H1 (cell line): ENCODE measurements around the gene PCDH19. TPM values are rescaled to one million over a fixed set of nuclear protein-coding genes. Genes with fewer than 3 reads are reported as not detected.

Experiments
- CTCF ChIA-PET: fragments of 300-600 bp; sonication (Branson Sonifier 250); formaldehyde crosslinking; loops from one replicate; lab custom pipeline; 2021; ENCODE audit not compliant: partially characterized antibody; lab: Charles Lee
- POLR2A ChIA-PET: fragments of 300-600 bp; sonication (Branson Sonifier 250); formaldehyde crosslinking; loops from one replicate; lab custom pipeline; 2021; ENCODE audit warnings: inconsistent platforms; ENCODE audit not compliant: partially characterized antibody; lab: Charles Lee
- DNase-seq, 2 experiments: peaks; one replicate each; pipeline versions ENCODE4 v3.0.0 to v3.0.0-alpha.2; 2010 to 2022; ENCODE audit warnings: low spot score in 2 of 2, low read depth in 1 of 2, mixed read lengths in 1 of 2
- FAIRE-seq: peaks from 2 replicates; lab custom pipeline; 2011; peaks lifted over from hg19 to GRCh38; lab: Jason Lieb, UNC
- H2AFZ ChIP-seq: 2 replicates; pipeline ENCODE4 v1.8.1; 2012; ENCODE audit warnings: low read length, inconsistent platforms
- H2AK5ac ChIP-seq: 2 replicates; pipeline ENCODE4 v1.6.1; 2013; ENCODE audit warnings: low read depth, low read length
- H2BK120ac ChIP-seq: replicated peaks from 2 replicates; pipeline ENCODE3; 2013; ENCODE audit warnings: low read depth, low read length, inconsistent platforms
- H2BK12ac ChIP-seq: 2 replicates; pipeline ENCODE4 v1.6.1; 2013; ENCODE audit warnings: low read depth, low read length
- H2BK15ac ChIP-seq: 2 replicates; pipeline ENCODE4 v1.6.1; 2013; ENCODE audit warnings: low read length
- H2BK20ac ChIP-seq: 2 replicates; pipeline ENCODE4 v1.6.1; 2013; ENCODE audit warnings: low read length
- H2BK5ac ChIP-seq: 2 replicates; pipeline ENCODE4 v1.6.1; 2013; ENCODE audit warnings: low read depth, low read length
- H3K14ac ChIP-seq: 2 replicates; pipeline ENCODE4 v1.6.1; 2013; ENCODE audit warnings: inconsistent platforms; ENCODE audit not compliant: insufficient read length
- H3K18ac ChIP-seq: 2 replicates; pipeline ENCODE4 v1.6.1; 2013; ENCODE audit warnings: low read length; ENCODE audit errors: extremely low read depth
- H3K23ac ChIP-seq: 2 replicates; pipeline ENCODE4 v1.6.1; 2013; ENCODE audit warnings: inconsistent platforms; ENCODE audit not compliant: insufficient read length
- H3K23me2 ChIP-seq: 2 replicates; pipeline ENCODE4 v1.6.1; 2013; ENCODE audit warnings: low read depth, low read length
- H3K27ac ChIP-seq: 2 replicates; pipeline ENCODE4 v1.6.1; 2011; ENCODE audit warnings: low read depth, low read length, inconsistent platforms
- H3K27me3 ChIP-seq, 4 experiments: replicated peaks in 1 of 4; 1 replicate in 1 of 4; 2 replicates in 3 of 4; pipeline versions ENCODE4 v1.6.1 to v1.8.1; 2011 to 2013; ENCODE audit warnings: low read length in 3 of 4, mild to moderate bottlenecking in 3 of 4, inconsistent platforms in 2 of 4, mixed read lengths in 2 of 4, moderate library complexity in 1 of 4; ENCODE audit not compliant: control insufficient read depth in 3 of 4, insufficient read depth in 3 of 4; ENCODE audit errors: extremely low read depth in 1 of 4
- H3K36me3 ChIP-seq, 4 experiments: 2 replicates each; pipeline versions ENCODE4 v1.6.1 to v1.8.1; 2011 to 2013; ENCODE audit warnings: mild to moderate bottlenecking in 4 of 4, low read length in 3 of 4, moderate library complexity in 2 of 4, control low read depth in 1 of 4, inconsistent platforms in 1 of 4; ENCODE audit not compliant: insufficient read depth in 4 of 4, control insufficient read depth in 2 of 4
- H3K4ac ChIP-seq: replicated peaks from 2 replicates; pipeline ENCODE3; 2013; ENCODE audit warnings: low read length, low read depth, mixed read lengths, inconsistent platforms; ENCODE audit not compliant: insufficient read length
- H3K4me1 ChIP-seq, 4 experiments: replicated peaks in 1 of 4; 1 replicate in 1 of 4; 2 replicates in 3 of 4; pipeline versions ENCODE4 v1.6.1 to v1.8.1; 2011 to 2013; ENCODE audit warnings: low read length in 3 of 4, inconsistent platforms in 2 of 4, mixed read lengths in 1 of 4; ENCODE audit not compliant: insufficient read depth in 4 of 4, control insufficient read depth in 3 of 4
- H3K4me2 ChIP-seq, 2 experiments: 2 replicates each; pipeline versions ENCODE4 v1.6.1 to v1.8.1; 2011 to 2013; ENCODE audit warnings: low read depth in 2 of 2, low read length in 2 of 2, control low read depth in 1 of 2, inconsistent platforms in 1 of 2, mild to moderate bottlenecking in 1 of 2; ENCODE audit not compliant: insufficient read depth in 1 of 2
- H3K4me3 ChIP-seq, 4 experiments: fragments of 200-600, 300-600 bp in 1 of 4; sonication (generic), shearing (Covaris generic), sonication (Bioruptor Twin) in 1 of 4; 2 replicates each; pipeline versions ENCODE4 v1.5.1 to v1.8.1; 2011 to 2016; ENCODE audit warnings: low read length in 4 of 4, low read depth in 3 of 4, control low read depth in 2 of 4, inconsistent platforms in 2 of 4, mild to moderate bottlenecking in 2 of 4, mixed read lengths in 1 of 4, moderate library complexity in 1 of 4; ENCODE audit not compliant: insufficient read depth in 2 of 4; ENCODE audit errors: extremely low read depth in 1 of 4
- H3K56ac ChIP-seq: replicated peaks from 2 replicates; pipeline ENCODE3; 2013; ENCODE audit warnings: low read depth, mild to moderate bottlenecking, mixed read lengths, low read length, inconsistent platforms; ENCODE audit not compliant: insufficient read length
- H3K79me1 ChIP-seq: 2 replicates; pipeline ENCODE4 v1.6.1; 2013; ENCODE audit warnings: low read depth, low read length, control low read depth
- H3K79me2 ChIP-seq, 2 experiments: 2 replicates each; pipeline versions ENCODE4 v1.6.1 to v1.8.1; 2012 to 2013; ENCODE audit warnings: low read length in 2 of 2, mild to moderate bottlenecking in 2 of 2, inconsistent platforms in 1 of 2; ENCODE audit not compliant: insufficient read depth in 2 of 2, control insufficient read depth in 1 of 2
- H3K9ac ChIP-seq, 4 experiments: replicated peaks in 1 of 4; 1 replicate in 1 of 4; 2 replicates in 3 of 4; pipeline versions ENCODE4 v1.6.1 to v1.8.1; 2011 to 2013; ENCODE audit warnings: low read depth in 3 of 4, low read length in 3 of 4, control low read depth in 2 of 4, mild to moderate bottlenecking in 2 of 4, moderate library complexity in 2 of 4, inconsistent platforms in 1 of 4; ENCODE audit errors: extremely low read depth in 1 of 4
- H3K9me3 ChIP-seq, 2 experiments: 2 replicates each; pipeline versions ENCODE4 v1.6.1 to v1.8.1; 2012 to 2013; ENCODE audit warnings: mild to moderate bottlenecking in 2 of 2, moderate library complexity in 2 of 2, control low read depth in 1 of 2, inconsistent platforms in 1 of 2, low read depth in 1 of 2, low read length in 1 of 2, mixed read lengths in 1 of 2; ENCODE audit not compliant: insufficient read depth in 2 of 2
- H4K20me1 ChIP-seq, 2 experiments: replicated peaks in 1 of 2; 2 replicates each; pipeline versions ENCODE3 to v1.8.1; 2011 to 2013; ENCODE audit warnings: inconsistent platforms in 2 of 2, low read length in 2 of 2, mild to moderate bottlenecking in 1 of 2; ENCODE audit not compliant: insufficient read depth in 2 of 2, control insufficient read depth in 1 of 2
- H4K5ac ChIP-seq: 2 replicates; pipeline ENCODE4 v1.6.1; 2013; ENCODE audit warnings: low read length, low read depth, mixed read lengths, inconsistent platforms; ENCODE audit not compliant: insufficient read length
- H4K8ac ChIP-seq: 2 replicates; pipeline ENCODE4 v1.8.0; 2013; ENCODE audit warnings: mild to moderate bottlenecking, moderate library complexity, low read length, inconsistent platforms; ENCODE audit not compliant: insufficient read depth; ENCODE audit errors: extremely low read depth
- H4K91ac ChIP-seq: replicated peaks from 2 replicates; pipeline ENCODE3; 2013; ENCODE audit warnings: low read length, mixed read lengths, inconsistent platforms; ENCODE audit not compliant: insufficient read length
- HDAC2 ChIP-seq, 2 experiments: fragments of 300-600 bp in 1 of 2; sonication (generic) in 1 of 2; IDR thresholded peaks; 2 replicates each; pipeline ENCODE4 v1.6.1; 2011 to 2012; ENCODE audit warnings: low read depth in 2 of 2, low read length in 2 of 2, mild to moderate bottlenecking in 2 of 2, moderate library complexity in 2 of 2, borderline replicate concordance in 1 of 2, inconsistent platforms in 1 of 2
- RAD21 ChIP-seq, 2 experiments: IDR thresholded peaks in 1 of 2; conservative IDR thresholded peaks in 1 of 2; 2 replicates each; pipeline ENCODE4 v1.6.1; 2011; ENCODE audit warnings: low read depth in 2 of 2, low read length in 2 of 2, improper control_type of control experiment in 1 of 2, inconsistent platforms in 1 of 2, mild to moderate bottlenecking in 1 of 2, moderate library complexity in 1 of 2
- WGBS, 2 experiments: shearing (Covaris generic) in 1 of 2; methylation state at CpG; one replicate each; pipeline versions ENCODE4 v1.1.6 to v1.1.7; 2013 to 2015; ENCODE audit warnings: low lambda C conversion rate in 2 of 2, mixed read lengths in 2 of 2, inconsistent platforms in 1 of 2, low coverage in 1 of 2, missing lambda C conversion rate in 1 of 2; ENCODE audit not compliant: insufficient replicate concordance in 2 of 2, insufficient coverage in 1 of 2, insufficient read length in 1 of 2; ENCODE audit errors: extremely low coverage in 1 of 2, missing lambda C conversion rate in 1 of 2; 5-methylcytosine and 5-hydroxymethylcytosine counted together
- polyA plus RNA-seq, 7 experiments: library from polyadenylated mRNA; depleted of rRNA in 3 of 7; stranded (reverse) in 5 of 7; unstranded in 2 of 7; fragments of >200 nt in 5 of 7; fragments of 200-250 nt in 2 of 7; gene quantifications; 1 replicate in 5 of 7; 2 replicates in 1 of 7; 4 replicates in 1 of 7; pipeline versions ENCODE4 v1.2.1 to v1.2.3, GENCODE V29; 2011 to 2013; ENCODE audit warnings: missing spikeins in 2 of 7, mixed read lengths in 2 of 7
- total RNA-seq: library from RNA; stranded (reverse); fragmentation: NEBNext Ultra II Directional; extraction: Animal tissue kit (Norgen Biotek cat#: 25700); gene quantifications from 2 replicates; pipeline ENCODE4 v1.2.1, GENCODE V29; 2021
- TF ChIP-seq, protein P1 (sequence below), 3 experiments: IDR thresholded peaks; 1 replicate in 2 of 3; 2 replicates in 1 of 3; pipeline versions ENCODE4 v1.5.1 to v1.6.1; 2011; ENCODE audit warnings: low read length in 3 of 3, mild to moderate bottlenecking in 3 of 3, inconsistent platforms in 2 of 3, low read depth in 1 of 3, moderate library complexity in 1 of 3; ENCODE audit not compliant: insufficient read depth in 1 of 3; ENCODE audit errors: control extremely low read depth in 1 of 3

Gene PCDH19
- total and polyA plus RNA-seq, 2 of the 8 experiments (the other 6 are each of a cell fraction or from before 2014, with no cell fraction given), result 0.12 to 1.2 TPM

DNA sequence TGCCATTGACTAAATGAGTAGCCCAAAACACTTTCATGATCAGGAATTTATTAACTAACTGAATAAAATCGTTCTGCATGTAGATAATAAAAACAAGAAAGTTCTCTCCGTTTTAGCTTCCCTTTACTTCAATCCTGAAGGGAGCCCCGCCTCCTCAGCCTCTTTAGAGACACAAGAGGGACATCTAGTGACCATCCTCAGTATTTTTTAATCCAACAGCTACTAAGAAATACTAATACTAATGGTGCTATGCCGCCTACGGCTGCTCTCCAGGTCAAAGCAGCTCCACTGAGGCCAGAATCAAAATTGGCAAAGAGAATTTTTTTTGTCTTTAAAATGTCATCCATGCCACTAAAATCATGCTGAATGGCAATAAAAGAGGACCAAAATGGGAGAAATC lies 3.2 kb upstream of the PCDH19 start:
- no peak overlapping the region for H2BK120ac ChIP-seq
- H2AFZ ChIP-seq, result no peak overlapping the region
- H2BK15ac ChIP-seq, result no peak overlapping the region
- FAIRE-seq (peak; percentile 57), DNase-seq (no peak)
- H3K36me3 ChIP-seq, result no peaks in the 10 kb centered on the region
- 12% methylated on average over 5 of the region's 5 CpGs; no CpG with 5 or more reads in 1 of the 2 experiments for WGBS, 2 experiments
- no peak overlapping the region for H3K4ac ChIP-seq
- H3K4me2 ChIP-seq, result peak overlapping the region; percentile 21 to 85; a peak in 2 of 4 replicates
- no peak overlapping the region for H4K8ac ChIP-seq
- H4K5ac ChIP-seq, result no peak overlapping the region
- TF ChIP-seq RAD21 (IDR thresholded peaks at IDR 0.05 in 1 of 2, conservative IDR thresholded peaks at IDR 0.05 in 1 of 2; ENCODE audit: low read depth in 2 of 2, low read length in 2 of 2) (peak; percentile 69 to 72), HDAC2 (IDR thresholded peaks at IDR 0.05; ENCODE audit: borderline replicate concordance in 1 of 2, low read depth in 2 of 2, low read length in 2 of 2) (no peak)
- TF ChIP-seq, protein P1, sequence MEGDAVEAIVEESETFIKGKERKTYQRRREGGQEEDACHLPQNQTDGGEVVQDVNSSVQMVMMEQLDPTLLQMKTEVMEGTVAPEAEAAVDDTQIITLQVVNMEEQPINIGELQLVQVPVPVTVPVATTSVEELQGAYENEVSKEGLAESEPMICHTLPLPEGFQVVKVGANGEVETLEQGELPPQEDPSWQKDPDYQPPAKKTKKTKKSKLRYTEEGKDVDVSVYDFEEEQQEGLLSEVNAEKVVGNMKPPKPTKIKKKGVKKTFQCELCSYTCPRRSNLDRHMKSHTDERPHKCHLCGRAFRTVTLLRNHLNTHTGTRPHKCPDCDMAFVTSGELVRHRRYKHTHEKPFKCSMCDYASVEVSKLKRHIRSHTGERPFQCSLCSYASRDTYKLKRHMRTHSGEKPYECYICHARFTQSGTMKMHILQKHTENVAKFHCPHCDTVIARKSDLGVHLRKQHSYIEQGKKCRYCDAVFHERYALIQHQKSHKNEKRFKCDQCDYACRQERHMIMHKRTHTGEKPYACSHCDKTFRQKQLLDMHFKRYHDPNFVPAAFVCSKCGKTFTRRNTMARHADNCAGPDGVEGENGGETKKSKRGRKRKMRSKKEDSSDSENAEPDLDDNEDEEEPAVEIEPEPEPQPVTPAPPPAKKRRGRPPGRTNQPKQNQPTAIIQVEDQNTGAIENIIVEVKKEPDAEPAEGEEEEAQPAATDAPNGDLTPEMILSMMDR (IDR thresholded peaks at IDR 0.05; ENCODE audit: control extremely low read depth in 1 of 3, insufficient read depth in 1 of 3, low read depth in 1 of 3, low read length in 3 of 3), result peak in 2 of 3 experiments; percentile 22 to 40; a peak in 3 of 4 replicates
- H2BK12ac ChIP-seq, result no peak overlapping the region
- H3K27ac ChIP-seq, result no peak overlapping the region
- H3K9me3 ChIP-seq, result no peaks in the 10 kb centered on the region
- H3K79me2 ChIP-seq, result no peaks in the 10 kb centered on the region
- ChIA-PET POLR2A (no interaction called here), CTCF (interaction anchor here (0.5 to 4.5 kb wide), 24 partner anchors 10 to 474 kb away, joined by 3 to 51 read pairs (median 4); no protein-coding TSS in a partner anchor)
- H4K20me1 ChIP-seq, result peaks cover 0 to under 1% of the 10 kb centered on the region in 2 experiments
- no peak overlapping the region for H3K18ac ChIP-seq
- no peak overlapping the region for H3K56ac ChIP-seq
- H3K27me3 ChIP-seq, result peaks cover 29 to 44% (median 43%) of the 10 kb centered on the region in 4 experiments
- H4K91ac ChIP-seq, result no peak overlapping the region
- no peak overlapping the region for H3K23ac ChIP-seq
- H3K23me2 ChIP-seq, result peaks cover 3% of the 10 kb centered on the region; the same call in 1 of the 2 replicates
- H2AK5ac ChIP-seq, result no peak overlapping the region
- no peak overlapping the region for H3K9ac ChIP-seq
- H2BK20ac ChIP-seq, result no peak overlapping the region
- peaks cover 0 to 9% (median 1%) of the 10 kb centered on the region in 4 experiments; a peak in 5 of 7 replicates for H3K4me1 ChIP-seq
- no peak overlapping the region for H3K14ac ChIP-seq
- H3K4me3 ChIP-seq, result peak overlapping the region in 1 of 4 experiments; percentile 44; a peak in 1 of 8 replicates
- H3K79me1 ChIP-seq, result no peaks in the 10 kb centered on the region
- no peak overlapping the region for H2BK5ac ChIP-seq
